Caco-2 (cell line): ENCODE data around the gene SERINC2. TPM values are rescaled to one million over a fixed set of nuclear protein-coding genes. Genes with fewer than 3 reads are reported as not detected.
A peak's percentile ranks its signal among the peaks of the same experiment; 100 is the strongest.

ENCODE experiments used
- BruUV-seq: library from RNA; stranded (reverse); fragments of 400-500 nt; replicated peaks from 2 replicates; lab custom pipeline; 2021; lab: Mats Ljungman, UMichigan
- CTCF ChIA-PET: fragments of 300-600 bp; sonication (Branson Sonifier 250); formaldehyde crosslinking; loops from one replicate; lab custom pipeline; 2022; ENCODE audit warnings: antibody characterized with exemption; lab: Charles Lee
- POLR2A ChIA-PET: fragments of 300-600 bp; sonication (Branson Sonifier 250); formaldehyde crosslinking; loops from one replicate; lab custom pipeline; 2022; ENCODE audit warnings: antibody characterized with exemption; lab: Charles Lee
- DNase-seq, 2 experiments: peaks; one replicate each; pipeline versions ENCODE4 v3.0.0 to v3.0.0-alpha.2; 2020 to 2022
- H3K27me3 ChIP-seq: replicated peaks from 2 replicates; pipeline ENCODE4 v1.6.0; 2011; ENCODE audit warnings: low read length; ENCODE audit not compliant: control insufficient read depth, insufficient read depth
- H3K36me3 ChIP-seq: 2 replicates; pipeline ENCODE4 v1.5.1; 2011; ENCODE audit warnings: low read length; ENCODE audit not compliant: control insufficient read depth, insufficient read depth
- H3K4me1 ChIP-seq: fragments of 250-450 bp; sonication (Bioruptor Pico); 2 replicates; pipeline ENCODE4 v1.5.1; 2020; ENCODE audit warnings: mild to moderate bottlenecking
- H3K4me3 ChIP-seq: 2 replicates; pipeline ENCODE4 v1.5.1; 2011; ENCODE audit warnings: low read depth, mild to moderate bottlenecking, control low read depth, low read length
- H3K9me3 ChIP-seq: fragments of 250-450 bp; sonication (Bioruptor Pico); 2 replicates; pipeline ENCODE4 v1.5.1; 2020; ENCODE audit warnings: mild to moderate bottlenecking, moderate library complexity
- H3K27ac Mint-ChIP-seq: one replicate; pipeline ENCODE4 v1.8.0; 2022; ENCODE audit warnings: mixed read lengths; ENCODE audit not compliant: unreplicated experiment
- H3K27me3 Mint-ChIP-seq: one replicate; pipeline ENCODE4 v1.8.0; 2022; ENCODE audit warnings: mixed read lengths; ENCODE audit not compliant: insufficient read depth, unreplicated experiment
- H3K36me3 Mint-ChIP-seq: one replicate; pipeline ENCODE4 v1.8.0; 2022; ENCODE audit warnings: mild to moderate bottlenecking, mixed read lengths; ENCODE audit not compliant: insufficient read depth, unreplicated experiment
- H3K4me1 Mint-ChIP-seq: one replicate; pipeline ENCODE4 v1.8.0; 2022; ENCODE audit warnings: low read depth, mixed read lengths; ENCODE audit not compliant: unreplicated experiment
- H3K4me3 Mint-ChIP-seq: one replicate; pipeline ENCODE4 v1.8.0; 2022; ENCODE audit warnings: mild to moderate bottlenecking, moderate library complexity, mixed read lengths; ENCODE audit not compliant: unreplicated experiment
- H3K9me3 Mint-ChIP-seq: one replicate; pipeline ENCODE4 v1.8.0; 2022; ENCODE audit warnings: mixed read lengths; ENCODE audit not compliant: unreplicated experiment
- intact Hi-C: fragments of 100-400 bp; cut with micrococcal nuclease; formaldehyde crosslinking; loops from one replicate; pipeline ENCODE4 v1.10.0; 2022; ENCODE audit not compliant: unreplicated experiment
- total RNA-seq: library from RNA; stranded (reverse); gene quantifications from 2 replicates; pipeline ENCODE4 v1.2.3, GENCODE V29; 2022
- TF ChIP-seq, protein P1 (sequence below), 2 experiments: fragments of 200-600 bp in 1 of 2; IDR thresholded peaks; 1 replicate in 1 of 2; 2 replicates in 1 of 2; pipeline versions ENCODE4 v1.5.1 to v1.8.0; 2011 to 2022; ENCODE audit warnings: antibody characterized with exemption in 1 of 2, control low read depth in 1 of 2, inconsistent platforms in 1 of 2, low read depth in 1 of 2, low read length in 1 of 2, mild to moderate bottlenecking in 1 of 2, moderate library complexity in 1 of 2; ENCODE audit not compliant: insufficient read depth in 1 of 2, severe bottlenecking in 1 of 2, unreplicated experiment in 1 of 2

Gene SERINC2
- total RNA-seq, 1 experiment from 2014 or later, result 30.0 TPM

- ChIA-PET POLR2A (no interaction called here), CTCF (no interaction called here)
- TF ChIP-seq, protein P1, sequence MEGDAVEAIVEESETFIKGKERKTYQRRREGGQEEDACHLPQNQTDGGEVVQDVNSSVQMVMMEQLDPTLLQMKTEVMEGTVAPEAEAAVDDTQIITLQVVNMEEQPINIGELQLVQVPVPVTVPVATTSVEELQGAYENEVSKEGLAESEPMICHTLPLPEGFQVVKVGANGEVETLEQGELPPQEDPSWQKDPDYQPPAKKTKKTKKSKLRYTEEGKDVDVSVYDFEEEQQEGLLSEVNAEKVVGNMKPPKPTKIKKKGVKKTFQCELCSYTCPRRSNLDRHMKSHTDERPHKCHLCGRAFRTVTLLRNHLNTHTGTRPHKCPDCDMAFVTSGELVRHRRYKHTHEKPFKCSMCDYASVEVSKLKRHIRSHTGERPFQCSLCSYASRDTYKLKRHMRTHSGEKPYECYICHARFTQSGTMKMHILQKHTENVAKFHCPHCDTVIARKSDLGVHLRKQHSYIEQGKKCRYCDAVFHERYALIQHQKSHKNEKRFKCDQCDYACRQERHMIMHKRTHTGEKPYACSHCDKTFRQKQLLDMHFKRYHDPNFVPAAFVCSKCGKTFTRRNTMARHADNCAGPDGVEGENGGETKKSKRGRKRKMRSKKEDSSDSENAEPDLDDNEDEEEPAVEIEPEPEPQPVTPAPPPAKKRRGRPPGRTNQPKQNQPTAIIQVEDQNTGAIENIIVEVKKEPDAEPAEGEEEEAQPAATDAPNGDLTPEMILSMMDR (IDR thresholded peaks at IDR 0.05; ENCODE audit: insufficient read depth in 1 of 2, low read depth in 1 of 2, low read length in 1 of 2, severe bottlenecking in 1 of 2, unreplicated experiment in 1 of 2), result no peak
- peak overlapping the region; percentile 64 for H3K27ac Mint-ChIP-seq
- no peak overlapping the region for H3K4me3 Mint-ChIP-seq
- H3K4me1 Mint-ChIP-seq, result peaks cover 12% of the 10 kb centered on the region
- Histone ChIP-seq H3K4me3 (no peak overlapping the region), H3K36me3 (no peaks in the 10 kb centered on the region), H3K9me3 (no peaks in the 10 kb centered on the region), H3K4me1 (peaks cover 37% of the 10 kb centered on the region), H3K27me3 (no peaks in the 10 kb centered on the region)
- intact Hi-C loops, result no loop called here
- no peaks in the 10 kb centered on the region for H3K9me3 Mint-ChIP-seq
- H3K36me3 Mint-ChIP-seq, result peaks cover 9% of the 10 kb centered on the region
- DNase-seq, result no peak
- no TSS peak for BruUV-seq
- H3K27me3 Mint-ChIP-seq, result no peaks in the 10 kb centered on the region
These were observed 25.4 kb upstream of the SERINC2 start for GRCh38 chr1:31387612-31388011.

DNA sequence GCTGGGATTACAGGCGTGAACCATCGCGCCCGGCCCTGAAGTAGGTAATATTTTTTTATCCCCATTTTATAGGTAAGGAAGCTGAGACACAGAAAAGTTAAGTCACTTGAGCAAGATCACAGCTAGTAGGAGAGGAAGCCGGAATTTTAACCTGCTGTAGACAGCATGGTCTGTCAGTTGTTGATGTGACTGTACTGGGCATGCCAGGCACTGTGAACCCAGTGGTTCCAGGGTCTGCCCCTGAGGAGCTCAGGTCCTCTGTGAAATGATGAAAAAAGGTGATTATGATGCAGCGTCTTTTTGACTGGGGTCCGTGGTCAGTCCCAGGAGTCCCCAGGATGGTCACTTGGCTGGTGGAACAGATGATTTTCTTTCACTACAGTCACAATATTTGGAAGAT is 23.4 kb upstream of the SERINC2 start:
- Mint-ChIP-seq H3K27me3 (no peaks in the 10 kb centered on the region), H3K4me1 (peaks cover 15% of the 10 kb centered on the region), H3K9me3 (no peaks in the 10 kb centered on the region), H3K36me3 (peaks cover 9% of the 10 kb centered on the region), H3K27ac (peak overlapping the region; percentile 96), H3K4me3 (peak overlapping the region; percentile 64)
- Histone ChIP-seq H3K27me3 (no peaks in the 10 kb centered on the region), H3K4me1 (peaks cover 39% of the 10 kb centered on the region), H3K4me3 (no peak overlapping the region), H3K9me3 (no peaks in the 10 kb centered on the region), H3K36me3 (no peaks in the 10 kb centered on the region)
- intact Hi-C loops, result loop anchor here (1.0 to 2.0 kb wide), 2 partner anchors 16 to 159 kb away; partner anchors contain the start of gene FABP3
- POLR2A ChIA-PET, result interaction anchor here (0.7 to 1.9 kb wide), 3 partner anchors 16 to 93 kb away, joined by 3 to 33 read pairs (median 11); partner anchors contain the start of genes FABP3, SNRNP40 and ZCCHC17
- TF ChIP-seq, protein P1 (IDR thresholded peaks at IDR 0.05; ENCODE audit: insufficient read depth in 1 of 2, low read depth in 1 of 2, low read length in 1 of 2, severe bottlenecking in 1 of 2, unreplicated experiment in 1 of 2), result no peak
- BruUV-seq, result TSS peak; percentile 97
- CTCF ChIA-PET, result interaction anchor here (0.7 to 3.0 kb wide), 3 partner anchors 16 to 220 kb away, joined by 3 to 25 read pairs (median 11); partner anchors contain the start of gene FABP3
- DNase-seq, result peak in 1 of 2 experiments; percentile 40

- intact Hi-C loops, result loop anchor here (1.0 to 2.0 kb wide), 2 partner anchors 17 to 159 kb away; partner anchors contain the start of gene FABP3
- H3K9me3 Mint-ChIP-seq, result no peaks in the 10 kb centered on the region
- ChIA-PET POLR2A (interaction anchor here (0.7 to 1.9 kb wide), 3 partner anchors 16 to 93 kb away, joined by 3 to 33 read pairs (median 11); partner anchors contain the start of genes FABP3, SNRNP40 and ZCCHC17), CTCF (interaction anchor here (0.7 to 3.0 kb wide), 3 partner anchors 16 to 220 kb away, joined by 3 to 25 read pairs (median 11); partner anchors contain the start of gene FABP3)
- H3K4me3 Mint-ChIP-seq, result peak overlapping the region; percentile 64
- H3K36me3 ChIP-seq, result no peaks in the 10 kb centered on the region
- peaks cover 39% of the 10 kb centered on the region for H3K4me1 ChIP-seq
- no peak overlapping the region for H3K4me3 ChIP-seq
- H3K27me3 Mint-ChIP-seq, result no peaks in the 10 kb centered on the region
- no peaks in the 10 kb centered on the region for H3K9me3 ChIP-seq
- TF ChIP-seq, protein P1 (IDR thresholded peaks at IDR 0.05; ENCODE audit: insufficient read depth in 1 of 2, low read depth in 1 of 2, low read length in 1 of 2, severe bottlenecking in 1 of 2, unreplicated experiment in 1 of 2), result no peak
- DNase-seq, result peak; percentile 90 to 95
- peaks cover 9% of the 10 kb centered on the region for H3K36me3 Mint-ChIP-seq
- H3K27me3 ChIP-seq, result no peaks in the 10 kb centered on the region
- no TSS peak for BruUV-seq
- H3K27ac Mint-ChIP-seq, result peak overlapping the region; percentile 96
- peaks cover 15% of the 10 kb centered on the region for H3K4me1 Mint-ChIP-seq
These were observed 22.9 kb upstream of the SERINC2 start for GRCh38 chr1:31390071-31390470.
